Measurements from ENCODE around the gene SLC29A4.
"Not testable (repeated sequence)": the region's sequence is repeated elsewhere in the genome, so short reads cannot be mapped to it uniquely, and the experiment has no call there.

Gene SLC29A4

GRCh38 chr7:5248201-5248885 lies 34.4 kb upstream of the SLC29A4 start:
- no peak for DNase-seq (ENCODE audit: low read depth, low spot score)
- POLR2A ChIA-PET: no interaction called here
- no peak for TF ChIP-seq CTCF (IDR thresholded peaks at IDR 0.05; ENCODE audit: insufficient read depth, low read length, missing control alignments)
- no peak overlapping the region for H3K4me3 ChIP-seq (ENCODE audit: low read depth, low read length)
- CTCF ChIA-PET: interaction anchor here (2.6 kb wide), 1 partner anchor 8 kb away, joined by 13 read pairs; no protein-coding TSS in a partner anchor

DNA sequence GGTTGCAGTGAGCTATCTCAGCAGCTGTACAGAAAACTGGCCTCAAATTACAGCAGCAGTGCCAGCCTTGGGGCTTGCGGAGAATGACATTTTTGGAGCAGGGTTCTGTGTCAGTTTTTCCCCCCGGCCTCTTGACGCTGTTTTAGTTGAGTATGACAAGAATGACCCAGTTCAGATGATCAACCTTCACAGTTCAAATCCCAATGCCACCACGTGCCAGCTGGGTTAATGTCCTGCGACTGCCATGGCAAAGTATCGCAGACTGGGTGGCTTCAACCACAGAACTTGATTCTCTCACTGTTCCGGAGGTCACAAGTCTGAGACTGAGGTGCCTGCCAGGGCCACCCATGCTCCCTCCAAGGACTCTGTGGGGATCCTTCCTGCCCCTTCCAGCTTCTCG lies 32.0 kb upstream of the SLC29A4 start:
- H3K4me3 ChIP-seq (ENCODE audit: low read depth, low read length); CTCF ChIA-PET; DNase-seq (ENCODE audit: low read depth, low spot score); POLR2A ChIA-PET: not testable (repeated sequence)

- POLR2A ChIA-PET; H3K4me3 ChIP-seq (ENCODE audit: low read depth, low read length); DNase-seq (ENCODE audit: low read depth, low spot score): not testable (repeated sequence)
- CTCF ChIA-PET: interaction anchor here (2.2 kb wide), 1 partner anchor 13 kb away, joined by 5 read pairs; no protein-coding TSS in a partner anchor
Measured at GRCh38 chr7:5253529-5253928, 29.2 kb upstream of the SLC29A4 start.

GRCh38 chr7:5254371-5254770 lies 28.4 kb upstream of the SLC29A4 start:
- H3K4me3 ChIP-seq (ENCODE audit: low read depth, low read length); DNase-seq (ENCODE audit: low read depth, low spot score); CTCF ChIA-PET; POLR2A ChIA-PET: not testable (repeated sequence)

DNA sequence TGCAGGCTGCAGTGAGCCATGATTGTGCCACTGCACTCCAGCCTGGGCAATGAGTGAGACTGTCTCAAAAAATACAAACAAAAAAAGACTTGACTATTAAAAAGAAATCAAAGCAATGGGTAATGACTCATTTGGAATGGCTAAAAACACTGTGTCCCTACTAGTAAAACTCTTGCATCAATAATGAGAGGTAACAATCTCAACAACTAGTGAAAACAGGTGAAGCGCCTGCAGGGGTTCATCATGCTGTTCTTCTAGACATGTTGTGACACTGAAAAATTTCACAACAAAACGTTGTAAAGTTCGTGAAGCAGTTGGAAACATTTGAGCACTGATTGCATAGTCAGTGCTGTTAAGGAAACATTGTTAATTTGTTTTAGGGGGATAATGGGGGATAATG lies 26.9 kb upstream of the SLC29A4 start:
- ChIA-PET POLR2A (no interaction called here), CTCF (no interaction called here)

DNA sequence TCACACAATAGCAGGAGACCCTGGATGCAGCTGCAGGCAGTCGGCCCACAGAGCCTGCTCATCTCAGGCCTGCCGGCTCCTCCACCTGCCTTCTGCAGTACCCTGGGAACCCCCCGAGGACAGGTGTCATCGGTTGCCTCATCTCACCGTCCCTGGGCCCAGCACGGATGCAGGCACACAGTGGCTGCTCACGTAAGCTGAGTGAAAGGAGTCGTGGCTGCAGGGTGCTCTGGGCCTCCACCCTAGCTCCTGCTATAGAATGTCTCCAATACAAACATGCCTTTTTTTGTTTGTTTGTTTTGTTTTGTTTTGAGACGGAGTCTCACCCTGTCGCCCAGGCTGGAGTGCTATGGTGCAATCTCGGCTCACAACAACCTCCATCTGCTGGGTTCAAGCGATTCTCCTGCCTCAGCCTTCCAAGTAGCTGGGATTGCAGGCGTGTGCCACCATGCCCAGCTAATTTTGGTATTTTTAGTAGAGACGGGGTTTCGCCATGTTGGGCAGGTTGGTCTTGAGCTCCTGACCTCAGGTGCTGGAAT lies 22.1 kb upstream of the SLC29A4 start:
- POLR2A ChIA-PET; CTCF ChIA-PET; H3K4me3 ChIP-seq (ENCODE audit: low read depth, low read length); DNase-seq (ENCODE audit: low read depth, low spot score): not testable (repeated sequence)

More for the DNA sequence above, 26.9 kb upstream of the SLC29A4 start:
- no peak for TF ChIP-seq CTCF (IDR thresholded peaks at IDR 0.05; ENCODE audit: insufficient read depth, low read length, missing control alignments)
- no peak for DNase-seq (ENCODE audit: low read depth, low spot score)
- no peak overlapping the region for H3K4me3 ChIP-seq (ENCODE audit: low read depth, low read length)

- POLR2A ChIA-PET; DNase-seq (ENCODE audit: low read depth, low spot score); CTCF ChIA-PET; H3K4me3 ChIP-seq (ENCODE audit: low read depth, low read length): not testable (repeated sequence)
Measured at GRCh38 chr7:5263066-5263465, 19.7 kb upstream of the SLC29A4 start.

DNA sequence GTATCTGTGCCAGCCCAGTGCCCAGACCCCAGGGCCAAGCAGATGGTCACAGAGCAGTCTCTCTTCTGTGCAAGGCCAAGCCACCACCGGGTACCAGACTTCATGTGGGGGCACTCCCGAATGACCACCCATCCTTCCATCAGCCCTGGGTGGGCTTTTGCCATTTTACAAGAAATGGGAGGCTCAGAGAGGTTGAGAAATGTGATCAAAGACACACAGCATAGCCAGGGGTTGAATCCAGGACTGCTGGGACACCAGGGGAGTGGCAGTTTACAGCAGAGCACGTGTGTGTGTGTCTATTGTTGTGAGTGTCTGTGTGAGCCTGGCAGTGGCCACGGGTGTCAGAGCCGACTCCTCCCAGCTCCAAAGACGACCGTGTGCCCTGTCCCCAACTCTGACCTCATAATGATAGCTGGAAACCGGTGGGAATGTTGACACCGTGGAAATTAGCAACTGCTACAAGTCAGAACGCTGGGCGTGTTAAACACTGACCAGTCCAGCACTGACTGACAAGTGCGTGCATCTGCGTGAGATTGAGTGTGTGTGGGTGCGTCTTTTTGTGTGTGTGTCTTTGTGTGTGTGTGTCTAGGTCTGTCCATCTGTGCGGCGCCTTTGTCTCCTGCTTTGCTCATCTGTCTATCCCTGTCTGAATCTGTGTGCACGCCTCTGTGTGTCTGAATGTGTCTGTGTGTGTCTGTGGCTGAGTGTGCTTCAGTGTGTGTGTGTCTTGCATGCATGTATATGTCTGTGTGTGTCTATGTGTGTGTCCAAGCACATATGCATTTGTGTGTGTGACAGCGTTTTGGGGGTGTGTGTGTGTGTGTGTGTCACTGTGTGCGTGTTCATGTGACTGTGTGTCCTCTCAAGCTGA lies 17.2 kb upstream of the SLC29A4 start:
- POLR2A ChIA-PET: no interaction called here
- no peak for TF ChIP-seq CTCF (IDR thresholded peaks at IDR 0.05; ENCODE audit: insufficient read depth, low read length, missing control alignments)
- H3K4me3 ChIP-seq (ENCODE audit: low read depth, low read length): no peak overlapping the region
- no peak for DNase-seq (ENCODE audit: low read depth, low spot score)
- CTCF ChIA-PET: no interaction called here
